A549 (cell line): ENCODE measurements around the gene CEACAM16. TPM values are rescaled to one million over a fixed set of nuclear protein-coding genes. Genes with fewer than 3 reads are reported as not detected.

Experiments used
- ATAC-seq, 2 experiments: fragments of 200-7000 bp in 1 of 2; fragments of >200 bp in 1 of 2; cut with Nextera tagmentation in 1 of 2; cut with Tn5 transposase in 1 of 2; 3 replicates each; pipeline versions ENCODE4 v1.8.0 to v1.9.1; 2018 to 2020; ENCODE audit warnings: mild to moderate bottlenecking in 1 of 2, moderate library complexity in 1 of 2
- CTCF ChIA-PET: fragments of 300-600 bp; sonication (Branson Sonifier 250); formaldehyde crosslinking; extraction: SDS; loops from one replicate; lab custom pipeline; 2021; ENCODE audit warnings: antibody characterized with exemption, inconsistent platforms; lab: Yijun Ruan, JAX
- POLR2A ChIA-PET: fragments of 350-600 bp; formaldehyde crosslinking; extraction: SDS; loops from one replicate; lab custom pipeline; 2021; ENCODE audit warnings: antibody characterized with exemption, inconsistent platforms; lab: Yijun Ruan, JAX
- DNase-seq, 2 experiments: peaks; one replicate each; pipeline versions ENCODE4 v3.0.0 to v3.0.0-alpha.2; 2011 to 2016; ENCODE audit warnings: low read depth in 1 of 2, low spot score in 1 of 2
- FAIRE-seq: peaks from 2 replicates; lab custom pipeline; 2011; peaks lifted over from hg19 to GRCh38; lab: Jason Lieb, UNC
- H3K27ac ChIP-seq, 2 experiments: fragments of >200 bp; sonication (Bioruptor Twin); formaldehyde crosslinking; 3 replicates each; pipeline ENCODE4 v1.5.1; 2016 to 2017
- H3K4me1 ChIP-seq: fragments of >200 bp; sonication (Bioruptor Twin); formaldehyde crosslinking; 3 replicates; pipeline ENCODE4 v1.6.1; 2016
- H3K4me2 ChIP-seq: fragments of >200 bp; sonication (Bioruptor Twin); formaldehyde crosslinking; 3 replicates; pipeline ENCODE4 v1.6.1; 2016
- H3K4me3 ChIP-seq: fragments of >200 bp; sonication (Bioruptor Twin); formaldehyde crosslinking; 3 replicates; pipeline ENCODE4 v1.5.1; 2016
- H3K9me3 ChIP-seq: fragments of >200 bp; sonication (Bioruptor Twin); formaldehyde crosslinking; 3 replicates; pipeline ENCODE4 v1.6.1; 2016
- EHF ChIP-seq: fragments of 250-450 bp; sonication (Bioruptor Pico); IDR thresholded peaks from 2 replicates; pipeline ENCODE4 v1.5.0; 2020; ENCODE audit warnings: mild to moderate bottlenecking
- EP300 ChIP-seq, 2 experiments: fragments of >200 bp; sonication (Bioruptor Twin); formaldehyde crosslinking; IDR thresholded peaks; 2 replicates in 1 of 2; 3 replicates in 1 of 2; pipeline ENCODE4 v1.6.1; 2016 to 2017
- FOSB ChIP-seq: fragments of 250-450 bp; sonication (Bioruptor Pico); IDR thresholded peaks from 2 replicates; pipeline ENCODE4 v1.5.0; 2020; ENCODE audit warnings: mild to moderate bottlenecking, moderate library complexity
- FOSL2 ChIP-seq, 2 experiments: fragments of 450-650 bp in 1 of 2; fragments of >200 bp in 1 of 2; sonication (Bioruptor Twin) in 1 of 2; formaldehyde crosslinking; IDR thresholded peaks; 2 replicates each; pipeline versions ENCODE4 v1.5.0 to v1.6.1; 2016 to 2020; ENCODE audit warnings: mild to moderate bottlenecking in 1 of 2, moderate library complexity in 1 of 2
- GATA3 ChIP-seq: IDR thresholded peaks from 2 replicates; pipeline ENCODE4 v1.6.1; 2012; ENCODE audit warnings: borderline replicate concordance
- HDAC2 ChIP-seq: fragments of 200-600 bp; sonication (generic); IDR thresholded peaks from 2 replicates; pipeline ENCODE4 v1.6.1; 2016
- HOXA7 ChIP-seq: fragments of 250-450 bp; sonication (Bioruptor Pico); IDR thresholded peaks from 2 replicates; pipeline ENCODE4 v1.5.0; 2020; ENCODE audit warnings: mild to moderate bottlenecking, moderate library complexity
- HOXB5 ChIP-seq: fragments of 250-450 bp; sonication (Bioruptor Pico); IDR thresholded peaks from 2 replicates; pipeline ENCODE4 v1.5.0; 2020; ENCODE audit warnings: mild to moderate bottlenecking, moderate library complexity
- JUN ChIP-seq, 2 experiments: fragments of >200 bp; sonication (Bioruptor Twin); formaldehyde crosslinking; IDR thresholded peaks; 2 replicates in 1 of 2; 3 replicates in 1 of 2; pipeline ENCODE4 v1.6.1; 2016 to 2017
- MYC ChIP-seq: IDR thresholded peaks from 2 replicates; pipeline ENCODE4 v1.6.1; 2012; ENCODE audit warnings: mild to moderate bottlenecking, inconsistent platforms, low read length, improper control_type of control experiment, borderline replicate concordance
- NPAS2 ChIP-seq: fragments of 250-450 bp; sonication (Bioruptor Pico); IDR thresholded peaks from 2 replicates; pipeline ENCODE4 v1.8.0; 2022; ENCODE audit warnings: mild to moderate bottlenecking, moderate library complexity, borderline replicate concordance
- POLR2AphosphoS2 ChIP-seq: conservative IDR thresholded peaks from 2 replicates; pipeline ENCODE4 v1.6.1; 2012; ENCODE audit warnings: low read length, improper control_type of control experiment, inconsistent platforms
- RAD21 ChIP-seq, 2 experiments: fragments of >200 bp in 1 of 2; sonication (Bioruptor Twin) in 1 of 2; formaldehyde crosslinking in 1 of 2; IDR thresholded peaks in 1 of 2; conservative IDR thresholded peaks in 1 of 2; 2 replicates in 1 of 2; 3 replicates in 1 of 2; pipeline ENCODE4 v1.6.1; 2012 to 2018; ENCODE audit warnings: inconsistent platforms in 1 of 2
- RARB ChIP-seq: fragments of 250-450 bp; sonication (Bioruptor Pico); IDR thresholded peaks from 2 replicates; pipeline ENCODE4 v1.8.0; 2021; ENCODE audit warnings: mild to moderate bottlenecking, moderate library complexity
- RCOR1 ChIP-seq: fragments of 150-350 bp; IDR thresholded peaks from 2 replicates; pipeline ENCODE4 v1.6.1; 2014; ENCODE audit warnings: antibody characterized with exemption, low read length, low read depth
- RNF2 ChIP-seq: fragments of 200-600 bp; sonication (generic); IDR thresholded peaks from 2 replicates; pipeline ENCODE4 v1.6.1; 2016; ENCODE audit warnings: low read depth, mild to moderate bottlenecking, antibody characterized with exemption, moderate library complexity, borderline replicate concordance
- SMC3 ChIP-seq: fragments of >200 bp; sonication (Bioruptor Twin); formaldehyde crosslinking; IDR thresholded peaks from 3 replicates; pipeline ENCODE4 v1.6.1; 2018; ENCODE audit warnings: inconsistent platforms
- TFCP2L1 ChIP-seq: fragments of 250-450 bp; sonication (Bioruptor Pico); IDR thresholded peaks from 2 replicates; pipeline ENCODE4 v1.5.0; 2021; ENCODE audit warnings: mild to moderate bottlenecking
- TP53 ChIP-seq: fragments of 250-450 bp; sonication (Bioruptor Pico); IDR thresholded peaks from 2 replicates; pipeline ENCODE4 v1.5.0; 2021; ENCODE audit warnings: mild to moderate bottlenecking, moderate library complexity
- ZFP36 ChIP-seq: fragments of 450-650 bp; IDR thresholded peaks from 2 replicates; pipeline ENCODE4 v1.6.1; 2014; ENCODE audit warnings: borderline replicate concordance; ENCODE audit not compliant: partially characterized antibody
- ZSCAN20 ChIP-seq: fragments of 250-450 bp; sonication (Bioruptor Pico); IDR thresholded peaks from 2 replicates; pipeline ENCODE4 v1.8.0; 2022; ENCODE audit warnings: mild to moderate bottlenecking, moderate library complexity
- WGBS: methylation state at CpG from one replicate; pipeline ENCODE4 v1.1.6; 2017; ENCODE audit errors: missing lambda C conversion rate; 5-methylcytosine and 5-hydroxymethylcytosine counted together
- polyA plus RNA-seq, 4 experiments: library from polyadenylated mRNA; depleted of rRNA in 3 of 4; stranded (reverse); fragments of >200 nt; fragmentation: RNase III in 1 of 4; extraction: RNeasy Plus Mini Kit Qiagen cat#74134 plus additional on column Dnase treatment in 1 of 4; gene quantifications; 2 replicates in 3 of 4; 3 replicates in 1 of 4; pipeline ENCODE4 v1.2.3, GENCODE V29; 2011 to 2017
- TF ChIP-seq, protein P1 (sequence below): IDR thresholded peaks from 2 replicates; pipeline ENCODE4 v1.6.1; 2012; ENCODE audit warnings: low read depth, borderline replicate concordance
- TF ChIP-seq, protein P2 (sequence below): fragments of >200 bp; sonication (Bioruptor Twin); formaldehyde crosslinking; IDR thresholded peaks from 3 replicates; pipeline ENCODE4 v1.6.1; 2016
- TF ChIP-seq, protein P3 (sequence below): fragments of 250-450 bp; sonication (Bioruptor Pico); IDR thresholded peaks from 2 replicates; pipeline ENCODE4 v1.5.0; 2020; ENCODE audit warnings: low read depth, mild to moderate bottlenecking, moderate library complexity
- TF ChIP-seq, protein P4 (sequence below): IDR thresholded peaks from 2 replicates; pipeline ENCODE4 v1.6.1; 2012
- TF ChIP-seq, protein P5 (sequence below): fragments of 450-650 bp; IDR thresholded peaks from 2 replicates; pipeline ENCODE4 v1.6.1; 2014; ENCODE audit warnings: antibody characterized with exemption

CEACAM16 gene
- polyA plus RNA-seq, 2 of the 4 experiments (the other 2 are of a cell fraction), result not detected

DNA sequence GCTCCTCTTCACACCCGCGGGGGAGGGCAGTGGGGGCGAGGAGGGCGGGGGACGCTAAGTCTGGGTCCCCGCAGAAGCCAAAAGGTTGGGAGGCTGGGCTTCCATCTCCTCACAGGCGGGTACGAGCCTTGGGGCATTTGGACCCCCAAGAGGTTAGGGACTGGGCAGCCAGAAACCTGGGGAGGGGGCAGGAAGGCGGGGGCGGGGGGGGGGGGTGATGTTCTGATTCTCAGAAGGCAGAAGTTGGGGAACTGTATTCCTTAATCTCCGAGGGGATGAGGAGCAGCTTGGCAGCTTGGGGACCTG, 54.6 kb downstream of the CEACAM16 start:
- ATAC-seq (no peak), FAIRE-seq (no peak), DNase-seq (no peak)
- TF ChIP-seq RNF2, result no peak
- TF ChIP-seq, protein P1, sequence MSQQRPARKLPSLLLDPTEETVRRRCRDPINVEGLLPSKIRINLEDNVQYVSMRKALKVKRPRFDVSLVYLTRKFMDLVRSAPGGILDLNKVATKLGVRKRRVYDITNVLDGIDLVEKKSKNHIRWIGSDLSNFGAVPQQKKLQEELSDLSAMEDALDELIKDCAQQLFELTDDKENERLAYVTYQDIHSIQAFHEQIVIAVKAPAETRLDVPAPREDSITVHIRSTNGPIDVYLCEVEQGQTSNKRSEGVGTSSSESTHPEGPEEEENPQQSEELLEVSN, result no peak
- no peak for TF ChIP-seq TP53
- TF ChIP-seq JUN (IDR thresholded peaks at IDR 0.05), result peak; percentile 4 to 28; a peak in 1 of 5 replicates
- TF ChIP-seq HOXB5, result no peak
- TF ChIP-seq EHF (CRISPR knock-in tag), result no peak
- TF ChIP-seq HDAC2, result no peak
- TF ChIP-seq EP300 (IDR thresholded peaks at IDR 0.05), result peak in 1 of 2 experiments; percentile 2; a peak in 1 of 5 replicates
- TF ChIP-seq FOSL2 (IDR thresholded peaks at IDR 0.05), result no peak
- TF ChIP-seq FOSL2 (CRISPR knock-in tag; IDR thresholded peaks at IDR 0.05), result no peak
- TF ChIP-seq MYC, result no peak
- 0 out of 3 replicates have a peak, but pooled peaks have one; percentile 0 for TF ChIP-seq SMC3
- no peak for TF ChIP-seq RCOR1
- no peak for TF ChIP-seq ZFP36
- Histone ChIP-seq H3K9me3 (no peaks in the 10 kb centered on the region), H3K4me3 (peak overlapping the region; percentile 95), H3K4me1 (peaks cover 89% of the 10 kb centered on the region), H3K4me2 (peak overlapping the region; percentile 92), H3K27ac (peak overlapping the region; percentile 92 to 99)
- ChIA-PET POLR2A (interaction anchor here (0.5 to 2.6 kb wide), 9 partner anchors 8 to 76 kb away, joined by 3 to 33 read pairs (median 5); no protein-coding TSS in a partner anchor), CTCF (interaction anchor here (1.4 to 48.5 kb wide), 7 partner anchors 15 to 99 kb away, joined by 3 to 1899 read pairs (median 6); no protein-coding TSS in a partner anchor)
- 0% methylated on average over 3 of the region's 11 CpGs for WGBS

DNA sequence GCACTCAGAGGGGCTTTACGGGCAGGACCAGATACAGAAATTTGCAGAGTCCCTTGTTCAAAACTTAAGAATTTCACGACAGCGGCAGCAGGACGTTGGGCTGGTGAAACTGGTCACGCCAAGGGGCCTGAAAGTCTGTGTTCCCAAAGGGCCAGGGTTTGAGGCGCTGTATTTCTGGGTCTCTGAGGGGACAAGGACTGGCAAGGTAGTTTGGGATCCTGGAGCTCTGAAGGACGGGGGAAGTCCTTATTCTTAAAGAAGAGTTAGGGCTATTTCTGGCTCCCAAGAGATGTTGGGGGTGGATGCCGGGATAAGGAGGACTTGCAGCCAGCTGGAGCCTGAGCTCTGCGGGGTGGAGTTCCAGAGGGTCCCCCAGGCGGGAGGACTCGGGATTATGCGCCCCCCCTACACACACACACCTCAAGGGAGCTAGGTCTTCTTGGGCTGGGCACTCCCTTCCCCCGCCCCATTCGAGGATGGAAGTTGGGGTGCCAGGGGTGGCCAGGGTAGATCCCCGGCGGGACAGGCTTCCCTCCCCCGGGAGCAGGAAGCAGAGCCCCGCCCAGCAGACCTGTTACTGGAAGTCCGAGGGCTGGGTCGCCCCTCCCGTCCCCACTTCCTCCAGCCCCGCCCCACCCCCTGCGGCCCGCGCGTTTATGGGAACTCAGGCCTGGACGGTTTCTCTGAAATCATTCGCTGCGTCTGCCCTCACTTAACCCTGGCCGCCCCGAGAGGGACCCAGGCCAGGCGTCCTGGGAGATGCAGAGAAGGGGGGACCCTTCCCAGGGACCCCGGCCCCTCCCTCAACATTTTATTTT, 55.2 kb downstream of the CEACAM16 start:
- no peaks in the 10 kb centered on the region for H3K9me3 ChIP-seq
- FAIRE-seq (peak; percentile 80), DNase-seq (peak; percentile 82 to 90), ATAC-seq (peak; percentile 36 to 42; a peak in 5 of 6 replicates)
- POLR2A ChIA-PET, result interaction anchor here (0.5 to 2.6 kb wide), 8 partner anchors 9 to 76 kb away, joined by 3 to 33 read pairs (median 5); no protein-coding TSS in a partner anchor
- CTCF ChIA-PET, result interaction anchor here (1.7 to 48.5 kb wide), 6 partner anchors 14 to 100 kb away, joined by 4 to 1899 read pairs (median 13); no protein-coding TSS in a partner anchor
- peaks cover 91% of the 10 kb centered on the region for H3K4me1 ChIP-seq
- H3K4me2 ChIP-seq, result peak overlapping the region; percentile 92
- peak overlapping the region; percentile 92 to 99 for H3K27ac ChIP-seq
- TF ChIP-seq TFCP2L1 (CRISPR knock-in tag), result 0 out of 2 replicates have a peak, but pooled peaks have one; percentile 68
- peak; percentile 76; the same call in 1 of the 2 replicates for TF ChIP-seq FOSB (CRISPR knock-in tag)
- TF ChIP-seq EP300 (IDR thresholded peaks at IDR 0.05), result peak in 1 of 2 experiments; percentile 74; a peak in 1 of 5 replicates
- TF ChIP-seq, protein P2, sequence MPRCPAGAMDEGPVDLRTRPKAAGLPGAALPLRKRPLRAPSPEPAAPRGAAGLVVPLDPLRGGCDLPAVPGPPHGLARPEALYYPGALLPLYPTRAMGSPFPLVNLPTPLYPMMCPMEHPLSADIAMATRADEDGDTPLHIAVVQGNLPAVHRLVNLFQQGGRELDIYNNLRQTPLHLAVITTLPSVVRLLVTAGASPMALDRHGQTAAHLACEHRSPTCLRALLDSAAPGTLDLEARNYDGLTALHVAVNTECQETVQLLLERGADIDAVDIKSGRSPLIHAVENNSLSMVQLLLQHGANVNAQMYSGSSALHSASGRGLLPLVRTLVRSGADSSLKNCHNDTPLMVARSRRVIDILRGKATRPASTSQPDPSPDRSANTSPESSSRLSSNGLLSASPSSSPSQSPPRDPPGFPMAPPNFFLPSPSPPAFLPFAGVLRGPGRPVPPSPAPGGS, result 0 out of 3 replicates have a peak, but pooled peaks have one; percentile 56
- peak; percentile 45 to 85 for TF ChIP-seq JUN (IDR thresholded peaks at IDR 0.05)
- TF ChIP-seq HOXB5, result no peak
- peak; percentile 40; the same call in 1 of the 2 replicates for TF ChIP-seq GATA3
- TF ChIP-seq TP53, result peak; percentile 74
- TF ChIP-seq SMC3, result no peak
- TF ChIP-seq NPAS2 (CRISPR knock-in tag), result no peak
- peak; percentile 89 for TF ChIP-seq HOXA7 (CRISPR knock-in tag)
- TF ChIP-seq ZSCAN20 (CRISPR knock-in tag), result no peak
- TF ChIP-seq, protein P3, sequence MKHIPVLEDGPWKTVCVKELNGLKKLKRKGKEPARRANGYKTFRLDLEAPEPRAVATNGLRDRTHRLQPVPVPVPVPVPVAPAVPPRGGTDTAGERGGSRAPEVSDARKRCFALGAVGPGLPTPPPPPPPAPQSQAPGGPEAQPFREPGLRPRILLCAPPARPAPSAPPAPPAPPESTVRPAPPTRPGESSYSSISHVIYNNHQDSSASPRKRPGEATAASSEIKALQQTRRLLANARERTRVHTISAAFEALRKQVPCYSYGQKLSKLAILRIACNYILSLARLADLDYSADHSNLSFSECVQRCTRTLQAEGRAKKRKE (CRISPR knock-in tag), result 0 out of 2 replicates have a peak, but pooled peaks have one; percentile 0
- peak; percentile 24; the same call in 1 of the 2 replicates for TF ChIP-seq RARB (CRISPR knock-in tag)
- TF ChIP-seq POLR2AphosphoS2, result peak; percentile 92
- TF ChIP-seq, protein P4, sequence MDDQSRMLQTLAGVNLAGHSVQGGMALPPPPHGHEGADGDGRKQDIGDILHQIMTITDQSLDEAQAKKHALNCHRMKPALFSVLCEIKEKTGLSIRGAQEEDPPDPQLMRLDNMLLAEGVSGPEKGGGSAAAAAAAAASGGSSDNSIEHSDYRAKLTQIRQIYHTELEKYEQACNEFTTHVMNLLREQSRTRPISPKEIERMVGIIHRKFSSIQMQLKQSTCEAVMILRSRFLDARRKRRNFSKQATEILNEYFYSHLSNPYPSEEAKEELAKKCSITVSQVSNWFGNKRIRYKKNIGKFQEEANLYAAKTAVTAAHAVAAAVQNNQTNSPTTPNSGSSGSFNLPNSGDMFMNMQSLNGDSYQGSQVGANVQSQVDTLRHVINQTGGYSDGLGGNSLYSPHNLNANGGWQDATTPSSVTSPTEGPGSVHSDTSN, result 0 out of 2 replicates have a peak, but pooled peaks have one; percentile 9
- peak in 1 of 2 experiments; percentile 19; a peak in 1 of 5 replicates for TF ChIP-seq RAD21 (conservative IDR thresholded peaks at IDR 0.05 in 1 of 2, IDR thresholded peaks at IDR 0.05 in 1 of 2)
- TF ChIP-seq, protein P5, sequence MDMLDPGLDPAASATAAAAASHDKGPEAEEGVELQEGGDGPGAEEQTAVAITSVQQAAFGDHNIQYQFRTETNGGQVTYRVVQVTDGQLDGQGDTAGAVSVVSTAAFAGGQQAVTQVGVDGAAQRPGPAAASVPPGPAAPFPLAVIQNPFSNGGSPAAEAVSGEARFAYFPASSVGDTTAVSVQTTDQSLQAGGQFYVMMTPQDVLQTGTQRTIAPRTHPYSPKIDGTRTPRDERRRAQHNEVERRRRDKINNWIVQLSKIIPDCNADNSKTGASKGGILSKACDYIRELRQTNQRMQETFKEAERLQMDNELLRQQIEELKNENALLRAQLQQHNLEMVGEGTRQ, result no peak
- peak; percentile 77; the same call in 1 of the 2 replicates for TF ChIP-seq EHF (CRISPR knock-in tag)
- peak overlapping the region; percentile 95 for H3K4me3 ChIP-seq
- WGBS, result 5% methylated on average over 23 of the region's 33 CpGs
